Islet of Langerhans (tissue), 1 donor: ENCODE data around the gene UIMC1.

Source experiments
- FAIRE-seq: peaks from one replicate; lab custom pipeline; 2011; peaks lifted over from hg19 to GRCh38; lab: Jason Lieb, UNC

UIMC1 gene

DNA sequence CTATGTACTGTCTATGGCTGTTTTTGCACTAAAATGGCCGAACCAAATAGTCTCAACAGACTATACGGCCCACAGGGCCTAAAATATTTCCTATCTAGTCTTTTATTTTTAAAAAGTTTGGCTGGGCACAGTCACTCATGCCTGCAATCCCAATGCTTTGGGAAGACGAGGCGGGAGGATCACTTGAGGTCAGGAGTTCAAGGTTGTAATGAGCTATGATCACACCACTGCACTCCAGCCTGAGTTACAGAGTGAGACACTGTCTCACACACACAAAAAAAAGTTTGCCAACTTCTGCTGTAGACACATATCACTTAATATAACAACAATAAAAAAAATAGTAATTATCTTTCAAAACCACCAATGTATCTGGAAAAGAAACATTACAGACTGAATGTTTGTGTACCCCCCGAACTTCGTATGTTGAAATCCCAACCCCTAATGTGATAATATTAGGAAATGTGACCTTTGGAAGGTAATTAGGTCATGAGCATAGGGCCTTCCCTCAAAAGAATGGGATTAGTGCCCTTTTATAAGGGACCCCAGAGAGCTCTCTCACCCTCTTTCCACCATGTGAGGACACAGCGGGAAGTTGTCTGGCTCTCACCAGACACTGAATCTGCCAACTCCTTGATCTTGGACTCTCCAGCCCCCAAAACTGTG lies 53.9 kb downstream of the UIMC1 start:
- FAIRE-seq = no peak

DNA sequence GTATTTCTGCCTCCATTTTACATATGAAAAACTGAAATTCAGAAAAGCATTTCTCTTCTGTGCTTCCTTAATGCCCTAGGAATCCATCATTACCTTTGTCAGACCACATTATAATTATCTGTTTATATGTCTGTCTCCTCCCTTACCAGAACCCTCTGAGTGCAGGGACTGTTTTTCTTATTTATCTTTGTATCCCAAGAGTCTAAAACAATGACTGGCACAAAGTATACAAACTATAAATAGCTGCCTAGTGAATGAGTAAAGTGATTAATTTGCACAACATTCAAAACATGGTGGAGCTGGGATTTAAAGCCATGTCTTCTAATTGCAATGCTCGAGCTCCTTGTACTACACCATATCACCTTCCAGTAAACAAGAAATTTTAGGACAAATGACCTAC lies 58.1 kb downstream of the UIMC1 start:
- FAIRE-seq = no peak

DNA sequence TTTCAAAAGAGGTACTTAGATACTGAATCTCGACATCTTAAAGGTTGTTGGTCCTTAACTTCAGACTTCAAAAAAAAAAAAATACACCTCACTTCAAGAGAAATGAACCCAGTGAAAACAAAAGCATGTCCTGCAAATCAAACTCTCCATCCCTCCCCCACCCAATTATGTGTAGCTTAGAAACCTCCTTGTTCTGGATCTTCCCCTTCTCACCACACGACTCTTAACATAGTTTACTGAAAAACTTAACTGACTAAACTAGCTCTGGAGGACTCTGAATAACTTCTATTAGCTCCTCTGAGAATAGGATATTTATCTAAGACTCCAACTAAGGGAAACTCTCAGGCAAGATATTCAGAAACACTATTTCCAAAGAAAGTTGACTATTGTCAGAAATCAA lies 58.7 kb downstream of the UIMC1 start:
- no peak for FAIRE-seq

GRCh38 chr5:176944268-176944667 lies 62.3 kb downstream of the UIMC1 start:
- no peak for FAIRE-seq

- no peak for FAIRE-seq
Observed at GRCh38 chr5:176943816-176944215, 62.8 kb downstream of the UIMC1 start.

DNA sequence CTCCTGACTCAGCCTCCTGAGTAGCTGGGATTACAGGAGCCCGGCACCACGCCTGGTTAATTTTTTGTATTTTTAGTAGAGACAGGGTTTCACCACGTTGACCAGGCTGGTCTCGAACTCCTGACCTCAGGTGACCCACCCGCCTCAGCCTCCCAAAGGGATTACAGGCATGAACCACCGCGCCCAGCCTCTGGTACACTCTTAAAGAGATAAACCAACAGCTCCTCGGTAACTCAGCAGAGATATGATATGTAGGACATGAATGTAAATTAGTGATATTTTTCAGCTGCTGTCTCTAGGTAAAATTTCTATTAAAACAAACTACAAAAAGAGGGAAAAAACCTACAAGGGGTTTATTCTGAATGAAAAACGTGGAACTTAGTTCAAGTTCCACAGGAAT lies 64.6 kb downstream of the UIMC1 start:
- no peak for FAIRE-seq

DNA sequence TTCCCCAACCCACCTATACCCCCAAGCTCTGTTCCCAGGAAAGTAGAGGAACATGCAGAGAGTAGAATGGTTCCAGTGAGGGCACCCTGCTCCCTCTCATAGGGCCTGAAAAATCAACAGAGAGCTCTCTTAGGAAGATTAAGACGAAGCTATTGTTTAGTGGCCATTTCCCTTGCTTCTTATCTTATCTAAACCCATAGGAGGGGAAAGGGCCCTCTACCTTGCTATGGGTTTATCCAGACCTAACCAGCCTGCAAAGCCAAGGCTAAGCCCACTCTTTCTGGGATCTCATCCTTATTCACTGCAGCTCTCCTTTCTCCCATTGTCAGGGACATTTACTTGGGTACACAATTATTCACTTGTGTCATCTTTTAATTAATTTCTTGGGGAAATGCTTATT lies 68.1 kb downstream of the UIMC1 start:
- FAIRE-seq = no peak

DNA sequence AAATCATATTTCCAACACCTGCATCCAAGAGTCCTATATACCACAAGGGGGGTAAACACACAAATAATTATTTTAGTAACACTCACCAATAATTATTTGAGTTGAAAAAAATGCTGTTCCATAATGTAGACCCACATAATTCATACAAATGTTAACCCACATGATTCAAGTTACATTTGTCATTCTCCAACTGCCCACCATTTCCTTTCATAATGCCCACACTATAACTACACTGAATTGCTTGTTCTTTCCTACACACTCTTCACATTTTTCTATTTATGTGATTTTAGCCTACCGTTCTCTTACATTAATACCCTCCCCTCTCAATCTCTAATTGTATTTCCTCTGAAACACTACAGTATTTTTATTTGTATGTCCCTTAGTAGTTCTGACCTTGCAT lies 71.6 kb downstream of the UIMC1 start:
- no peak for FAIRE-seq

- no peak for FAIRE-seq
Observed at GRCh38 chr5:176934309-176934930, 72.2 kb downstream of the UIMC1 start.

- FAIRE-seq = no peak
Observed at GRCh38 chr5:176929654-176930053, 76.9 kb downstream of the UIMC1 start.

GRCh38 chr5:176927562-176927961 lies 79.0 kb downstream of the UIMC1 start:
- FAIRE-seq = no peak

GRCh38 chr5:176922817-176923216 lies 83.8 kb downstream of the UIMC1 start:
- no peak for FAIRE-seq

DNA sequence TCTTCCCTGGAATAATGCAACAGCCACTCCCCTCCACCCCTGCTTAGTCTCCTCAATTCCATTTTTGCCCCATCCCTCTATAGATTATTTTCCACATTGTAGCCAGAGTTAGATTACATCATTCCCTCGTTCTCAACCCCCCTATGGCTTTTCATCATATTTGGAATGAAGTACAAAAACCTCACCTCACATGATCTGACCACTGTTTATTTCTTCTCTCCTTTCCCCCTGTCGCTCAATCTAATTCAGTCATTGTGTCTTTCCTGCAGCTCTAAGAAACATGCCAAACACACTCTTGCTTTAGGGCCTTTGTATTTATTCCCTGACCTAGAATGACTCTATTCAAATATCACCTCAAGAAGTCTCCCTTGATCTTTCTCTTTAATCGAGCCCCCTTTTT lies 84.9 kb downstream of the UIMC1 start:
- no peak for FAIRE-seq

GRCh38 chr5:176918613-176919012 lies 88.0 kb downstream of the UIMC1 start:
- no peak for FAIRE-seq

- FAIRE-seq = no peak
Observed at GRCh38 chr5:176916337-176916736, 90.2 kb downstream of the UIMC1 start.

- FAIRE-seq = no peak
Observed at GRCh38 chr5:176915906-176916305, 90.7 kb downstream of the UIMC1 start.

DNA sequence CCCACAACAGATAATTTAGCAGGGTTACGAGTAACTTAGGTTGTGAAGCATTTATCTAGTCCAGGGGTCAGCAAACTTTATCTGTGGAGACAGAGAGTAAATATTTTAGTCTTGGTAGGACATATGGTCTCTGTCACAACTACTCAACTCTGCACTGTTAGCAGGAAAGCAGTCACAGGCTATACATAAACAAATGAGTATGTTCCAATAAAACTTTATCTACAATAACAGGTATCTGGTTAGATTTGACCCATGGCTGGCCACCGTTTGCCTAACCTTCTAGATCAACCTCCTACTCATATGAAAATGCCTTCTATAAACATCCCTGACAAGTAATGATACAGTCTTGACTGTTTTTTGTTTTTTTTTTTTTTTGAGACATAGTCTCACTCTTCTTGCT lies 94.5 kb downstream of the UIMC1 start:
- FAIRE-seq = no peak

GRCh38 chr5:176908675-176909368 lies 97.8 kb downstream of the UIMC1 start:
- FAIRE-seq = no peak

GRCh38 chr5:176906796-176907195 lies 99.8 kb downstream of the UIMC1 start:
- FAIRE-seq = no peak

- no peak for FAIRE-seq
Observed at GRCh38 chr5:176906126-176906525, 100.5 kb downstream of the UIMC1 start.

- no peak for FAIRE-seq
Observed at GRCh38 chr5:176904276-176904675, 102.3 kb downstream of the UIMC1 start.

DNA sequence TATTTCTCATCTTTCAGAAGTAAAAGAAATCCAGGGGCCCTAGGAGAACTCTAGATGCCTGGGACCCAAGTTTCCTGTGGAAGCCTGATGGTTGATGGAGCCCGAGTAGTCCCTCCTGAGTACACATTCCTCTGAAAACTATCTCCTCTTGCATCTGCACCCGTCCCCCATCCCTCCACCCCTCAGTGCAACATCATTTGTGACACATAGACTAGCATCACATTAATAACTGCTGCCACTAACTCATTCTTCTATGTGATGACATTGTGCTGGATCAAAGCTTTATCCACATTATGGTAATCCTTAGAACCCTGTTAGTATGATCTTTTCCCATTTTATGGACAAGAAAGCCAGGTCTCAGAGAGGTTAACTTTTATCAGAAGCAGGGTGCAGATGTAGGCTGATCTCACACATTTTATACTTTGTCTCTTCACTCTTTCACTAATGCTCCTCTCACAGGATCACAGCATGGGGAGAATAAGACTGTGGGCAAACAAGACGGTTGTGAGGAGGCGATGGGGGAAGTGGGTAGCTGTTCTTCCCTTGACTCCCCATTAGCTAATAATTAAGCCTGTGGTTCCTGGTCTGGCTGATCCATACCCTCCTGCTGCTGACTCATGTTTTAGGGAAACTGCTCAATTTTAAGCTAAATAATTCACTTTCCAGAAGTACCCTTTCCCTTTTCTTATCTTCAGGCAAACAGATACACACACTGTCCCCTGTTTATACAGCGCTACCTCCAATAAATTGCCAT lies 103.5 kb downstream of the UIMC1 start:
- FAIRE-seq = peak; percentile 51
